Measurements from ENCODE around the gene EIPR1.

Gene EIPR1

DNA sequence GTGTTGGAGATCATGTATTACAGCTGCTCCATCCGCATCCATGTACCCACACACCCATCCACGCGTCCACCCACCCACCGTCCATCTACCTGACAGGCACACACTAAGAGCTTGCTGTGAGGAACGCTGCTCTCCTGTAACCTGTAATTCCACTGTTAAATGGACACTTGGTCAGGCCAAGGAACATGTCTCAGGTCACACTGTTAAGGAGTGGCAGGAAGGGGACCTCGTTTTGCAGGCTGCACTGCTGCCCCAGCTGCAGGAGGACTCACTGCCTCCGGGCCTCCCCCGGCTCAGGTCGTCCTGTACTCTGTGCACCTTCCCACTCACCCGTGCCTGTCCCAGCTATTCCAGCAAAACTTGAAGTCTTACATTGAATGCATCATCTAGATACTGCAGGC is 170.5 kb downstream of the EIPR1 start:
- TF ChIP-seq, protein P1, sequence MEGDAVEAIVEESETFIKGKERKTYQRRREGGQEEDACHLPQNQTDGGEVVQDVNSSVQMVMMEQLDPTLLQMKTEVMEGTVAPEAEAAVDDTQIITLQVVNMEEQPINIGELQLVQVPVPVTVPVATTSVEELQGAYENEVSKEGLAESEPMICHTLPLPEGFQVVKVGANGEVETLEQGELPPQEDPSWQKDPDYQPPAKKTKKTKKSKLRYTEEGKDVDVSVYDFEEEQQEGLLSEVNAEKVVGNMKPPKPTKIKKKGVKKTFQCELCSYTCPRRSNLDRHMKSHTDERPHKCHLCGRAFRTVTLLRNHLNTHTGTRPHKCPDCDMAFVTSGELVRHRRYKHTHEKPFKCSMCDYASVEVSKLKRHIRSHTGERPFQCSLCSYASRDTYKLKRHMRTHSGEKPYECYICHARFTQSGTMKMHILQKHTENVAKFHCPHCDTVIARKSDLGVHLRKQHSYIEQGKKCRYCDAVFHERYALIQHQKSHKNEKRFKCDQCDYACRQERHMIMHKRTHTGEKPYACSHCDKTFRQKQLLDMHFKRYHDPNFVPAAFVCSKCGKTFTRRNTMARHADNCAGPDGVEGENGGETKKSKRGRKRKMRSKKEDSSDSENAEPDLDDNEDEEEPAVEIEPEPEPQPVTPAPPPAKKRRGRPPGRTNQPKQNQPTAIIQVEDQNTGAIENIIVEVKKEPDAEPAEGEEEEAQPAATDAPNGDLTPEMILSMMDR (IDR thresholded peaks at IDR 0.05; ENCODE audit: low read depth, low read length): no peak
- no peak overlapping the region for H3K4me3 ChIP-seq (ENCODE audit: low read depth, low read length)

DNA sequence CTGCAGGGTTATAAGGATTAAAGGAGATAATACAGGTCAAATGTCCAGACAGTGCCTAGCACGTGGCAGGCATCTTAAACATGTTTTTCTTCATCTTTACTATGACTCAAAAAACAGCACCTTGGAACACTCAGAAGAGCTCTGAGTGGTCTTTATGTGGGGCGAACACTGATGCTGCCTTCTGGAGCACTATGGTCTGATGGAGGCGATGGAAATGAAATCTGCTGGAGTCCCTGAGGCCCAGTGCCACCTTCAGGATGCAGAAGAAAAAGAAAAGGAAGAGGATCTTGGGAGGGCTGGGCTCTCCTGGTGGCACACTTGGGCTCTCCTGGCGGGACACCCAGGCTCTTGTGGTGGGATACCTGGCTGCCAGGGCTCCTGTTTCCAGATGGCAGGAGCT is 171.8 kb downstream of the EIPR1 start:
- TF ChIP-seq, protein P1 (IDR thresholded peaks at IDR 0.05; ENCODE audit: low read depth, low read length): no peak
- H3K4me3 ChIP-seq (ENCODE audit: low read depth, low read length): no peak overlapping the region

DNA sequence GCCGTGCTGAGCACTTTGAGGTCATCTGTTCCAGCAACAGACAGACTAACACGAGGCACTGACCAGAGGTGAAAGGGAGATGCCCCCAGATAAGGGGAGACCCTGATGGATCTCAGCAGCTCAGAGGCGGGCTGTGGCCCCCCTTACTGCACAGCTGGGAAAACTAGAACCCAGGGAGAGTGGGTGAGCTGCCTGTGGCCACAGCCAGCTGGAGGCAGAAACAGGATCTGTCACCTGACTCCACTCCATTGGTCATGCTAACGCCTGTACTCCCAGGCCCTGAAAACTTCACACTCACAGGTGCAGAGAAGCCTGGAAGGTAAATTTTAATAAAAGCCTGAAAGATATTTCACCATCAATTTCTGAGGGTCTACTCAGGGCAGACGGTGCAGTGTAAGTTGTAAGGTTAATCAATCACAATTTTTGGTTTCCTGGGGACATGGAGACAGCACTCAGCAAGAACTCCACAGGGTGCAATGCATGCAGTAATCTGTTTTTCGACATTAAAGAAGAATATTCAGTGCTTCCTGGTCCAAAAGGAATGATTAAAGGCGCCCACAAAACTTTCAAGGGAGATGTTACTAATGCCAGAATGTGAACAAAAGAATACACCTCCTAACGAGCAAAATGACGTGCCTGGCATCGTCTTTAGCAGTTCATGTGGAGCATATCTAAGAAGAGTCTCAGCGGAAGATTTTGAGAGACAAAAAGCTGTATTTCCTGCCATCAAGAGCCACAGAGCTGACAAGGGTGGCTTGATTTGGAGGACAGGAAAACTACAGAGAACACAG is 173.4 kb downstream of the EIPR1 start:
- H3K4me3 ChIP-seq (ENCODE audit: low read depth, low read length): no peak overlapping the region
- TF ChIP-seq, protein P1 (IDR thresholded peaks at IDR 0.05; ENCODE audit: low read depth, low read length): no peak

DNA sequence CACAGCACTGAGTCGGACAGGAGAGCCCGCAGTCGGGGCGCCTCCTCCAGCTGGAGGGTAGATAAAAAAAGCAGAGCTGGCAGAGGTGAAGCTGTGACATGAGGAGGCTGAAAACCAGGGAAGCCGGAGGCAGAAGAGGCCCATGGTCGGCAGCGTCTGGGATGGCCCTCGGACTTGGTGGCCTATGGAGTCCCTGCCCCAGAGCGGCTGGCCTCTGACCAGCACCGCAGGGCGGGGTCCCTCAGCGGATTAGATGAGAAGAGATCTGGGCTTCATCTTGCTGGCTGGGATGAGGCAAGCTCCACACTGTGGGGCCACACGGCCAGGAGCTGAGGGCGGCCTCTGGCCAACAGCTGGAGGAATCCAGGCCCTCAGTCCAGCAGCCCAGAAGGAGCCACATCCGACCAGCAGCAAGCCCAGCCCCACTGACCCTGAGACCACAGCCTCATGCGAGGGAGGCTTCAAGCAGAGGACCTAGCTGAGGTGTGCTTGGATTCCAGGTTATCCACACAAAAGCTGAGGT is 174.1 kb downstream of the EIPR1 start:
- H3K4me3 ChIP-seq (ENCODE audit: low read depth, low read length): no peak overlapping the region
- TF ChIP-seq, protein P1 (IDR thresholded peaks at IDR 0.05; ENCODE audit: low read depth, low read length): no peak

DNA sequence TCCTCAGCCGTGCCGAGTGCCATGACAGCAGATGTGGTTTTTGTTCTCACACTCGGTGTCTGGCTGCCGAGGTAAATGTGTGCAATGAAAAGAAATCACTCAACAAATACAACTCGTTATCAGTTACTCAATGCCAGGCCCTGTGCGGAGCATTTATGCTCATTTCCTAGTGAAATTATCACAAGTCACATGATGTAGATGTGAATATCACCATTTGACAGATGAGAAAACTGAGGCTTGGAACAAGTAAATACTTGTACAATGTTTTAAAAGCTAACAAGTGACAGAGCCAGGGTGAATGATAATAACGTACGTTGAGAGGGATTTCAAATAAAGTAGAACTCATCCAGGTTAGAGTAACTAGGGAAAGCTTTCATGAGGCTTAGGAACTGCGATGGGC is 174.7 kb downstream of the EIPR1 start:
- no peak overlapping the region for H3K4me3 ChIP-seq (ENCODE audit: low read depth, low read length)
- TF ChIP-seq, protein P1 (IDR thresholded peaks at IDR 0.05; ENCODE audit: low read depth, low read length): no peak

DNA sequence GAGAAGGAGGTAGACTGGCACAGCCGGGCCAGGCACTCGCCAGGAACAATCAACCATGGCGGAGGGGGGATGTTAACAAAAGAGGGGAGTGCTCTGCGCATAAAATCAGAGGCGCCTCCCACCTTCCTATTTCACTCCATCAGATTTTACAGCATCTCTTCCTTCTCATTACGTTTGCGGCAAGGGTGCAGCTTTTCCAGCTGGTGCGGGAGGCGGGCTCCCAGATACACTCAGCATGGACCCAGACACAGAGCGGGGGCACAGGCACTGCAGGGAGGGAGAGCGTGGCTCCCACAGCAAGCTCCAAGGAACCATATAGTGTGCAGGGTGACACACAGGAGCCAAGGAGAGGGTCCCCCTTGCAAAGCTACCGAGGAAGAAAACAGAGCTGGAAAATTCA is 176.3 kb downstream of the EIPR1 start:
- H3K4me3 ChIP-seq (ENCODE audit: low read depth, low read length): no peak overlapping the region
- TF ChIP-seq, protein P1 (IDR thresholded peaks at IDR 0.05; ENCODE audit: low read depth, low read length): no peak

DNA sequence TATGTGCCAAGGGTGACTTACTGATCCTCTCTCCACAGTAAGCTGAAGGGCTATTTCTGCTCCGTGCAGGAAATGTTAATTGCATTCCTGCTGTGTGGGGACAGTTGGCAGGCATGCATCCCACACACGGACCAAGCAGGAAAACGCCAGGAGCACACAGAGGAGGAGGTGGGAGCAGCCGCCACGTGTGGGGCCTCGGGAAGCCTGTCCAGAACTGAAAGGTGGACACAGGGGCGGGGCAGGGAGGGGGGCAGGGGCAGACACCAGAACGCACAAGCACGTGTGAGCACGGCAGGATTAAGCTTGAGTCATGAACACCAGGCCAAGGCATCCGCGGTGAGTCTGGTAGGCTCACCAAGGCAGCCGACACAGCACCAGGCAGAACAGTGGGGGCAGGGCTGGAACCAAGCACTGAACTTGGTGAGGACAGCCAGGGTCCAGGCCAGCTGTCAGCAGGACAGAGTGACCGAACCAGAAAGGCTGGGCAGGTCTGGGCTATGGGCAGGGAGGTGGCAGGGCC is 177.1 kb downstream of the EIPR1 start:
- TF ChIP-seq, protein P1 (IDR thresholded peaks at IDR 0.05; ENCODE audit: low read depth, low read length): no peak
- no peak overlapping the region for H3K4me3 ChIP-seq (ENCODE audit: low read depth, low read length)
